HS-5 (cell line): ENCODE results near the gene TATDN2.
"Not testable (repeated sequence)": the region's sequence is repeated elsewhere in the genome, so short reads cannot be mapped to it uniquely, and the experiment has no call there.

Source experiments
- DNase-seq: peaks from one replicate; pipeline ENCODE4 v3.0.0-alpha.2; 2012; ENCODE audit warnings: low read depth

The TATDN2 gene

GRCh38 chr3:10238345-10239183 is 9.7 kb upstream of the TATDN2 start:
- DNase-seq: no peak

DNA sequence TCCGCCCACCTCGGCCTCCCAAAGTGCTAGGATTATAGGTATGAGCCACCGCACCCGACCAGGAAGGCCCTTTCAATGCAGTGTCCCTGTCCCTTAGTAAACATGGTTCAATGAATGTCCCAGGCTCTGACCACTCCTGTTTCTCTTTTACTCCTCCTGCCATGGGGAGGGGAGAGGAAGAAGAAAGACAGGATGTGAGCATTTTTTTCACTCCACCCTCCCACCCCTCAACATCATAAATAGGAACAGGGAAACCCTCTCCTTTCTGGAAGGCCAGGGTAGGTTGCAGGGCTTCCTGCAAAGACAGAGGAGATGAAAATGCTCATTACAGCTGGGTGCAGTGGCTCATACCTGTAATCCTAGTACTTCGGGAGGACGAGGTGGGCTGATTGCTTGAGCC is 7.5 kb upstream of the TATDN2 start:
- DNase-seq: no peak

DNA sequence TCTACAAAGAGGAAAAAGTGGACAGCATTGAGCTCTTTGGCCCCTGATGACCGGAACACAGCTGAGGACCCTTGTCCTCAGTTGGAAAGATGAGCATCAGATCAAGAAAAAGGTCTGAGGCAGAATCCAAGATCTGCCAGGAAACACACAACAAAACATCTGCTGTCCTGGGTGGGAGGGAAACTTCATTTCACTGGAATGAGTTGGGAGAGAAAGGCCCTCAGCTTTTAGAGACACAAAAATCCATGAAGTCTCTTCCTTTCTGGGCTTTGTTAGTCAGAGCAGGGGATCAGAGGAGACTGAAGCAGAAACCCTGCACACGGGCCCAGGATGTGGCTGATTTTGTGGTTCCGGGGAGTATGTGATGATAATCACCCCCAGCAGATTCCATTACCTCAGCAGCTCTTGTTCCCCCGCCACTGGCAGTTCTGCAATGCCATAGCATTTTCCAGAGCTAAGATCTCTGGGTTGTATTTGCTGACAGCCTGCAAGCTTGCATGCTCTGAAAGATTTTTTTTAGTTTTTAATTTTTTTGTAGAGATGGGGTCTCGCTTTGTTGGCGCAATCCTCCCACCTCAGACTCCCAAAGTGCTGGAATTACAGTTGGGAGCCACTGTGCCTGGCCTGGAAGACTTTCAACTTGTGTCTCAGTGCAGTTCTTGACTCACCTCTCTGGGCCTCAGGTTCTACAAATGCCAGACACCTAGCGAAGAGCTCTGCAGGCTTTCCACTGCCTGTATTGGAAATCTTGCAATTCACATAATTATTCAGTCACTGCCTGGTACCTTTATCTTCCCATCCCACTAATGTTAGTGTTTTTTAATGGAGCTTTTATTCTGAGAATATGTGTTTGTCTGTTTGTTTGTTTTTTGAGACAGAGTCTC is 5.8 kb upstream of the TATDN2 start:
- no peak for DNase-seq

GRCh38 chr3:10244009-10244408 is 4.2 kb upstream of the TATDN2 start:
- DNase-seq: no peak

GRCh38 chr3:10245081-10245712 is 3.1 kb upstream of the TATDN2 start:
- DNase-seq: no peak

DNA sequence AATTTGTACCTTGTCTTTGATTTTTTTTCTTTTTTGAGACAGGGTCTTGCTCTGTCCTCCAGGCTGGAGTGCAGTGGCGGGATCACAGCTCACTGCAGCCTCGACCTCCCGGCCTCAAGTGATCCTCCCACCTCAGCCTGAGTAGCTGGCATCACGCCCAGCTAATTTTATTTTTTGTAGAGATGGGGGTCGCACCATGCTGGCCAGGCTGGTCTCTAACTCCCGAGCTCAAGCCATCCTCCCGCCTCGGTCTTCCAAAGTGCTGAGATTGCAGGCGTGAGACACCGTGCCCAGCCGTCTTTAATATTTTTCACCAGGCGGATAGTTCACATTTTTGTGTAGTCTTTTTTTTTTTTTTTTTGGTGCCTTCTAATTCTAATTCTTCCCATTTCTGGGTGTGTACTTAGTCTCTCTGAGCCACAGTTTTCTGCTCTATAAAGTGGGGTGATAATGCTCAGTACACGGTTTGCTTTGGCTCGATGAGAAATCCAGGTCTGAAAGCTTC is 528 bp upstream of the TATDN2 start:
- no peak for DNase-seq

GRCh38 chr3:10248984-10249748 is 907 bp downstream of the TATDN2 start:
- no peak for DNase-seq

- DNase-seq: no peak
These were observed 1.6 kb downstream of the TATDN2 start for GRCh38 chr3:10249833-10250232.

DNA sequence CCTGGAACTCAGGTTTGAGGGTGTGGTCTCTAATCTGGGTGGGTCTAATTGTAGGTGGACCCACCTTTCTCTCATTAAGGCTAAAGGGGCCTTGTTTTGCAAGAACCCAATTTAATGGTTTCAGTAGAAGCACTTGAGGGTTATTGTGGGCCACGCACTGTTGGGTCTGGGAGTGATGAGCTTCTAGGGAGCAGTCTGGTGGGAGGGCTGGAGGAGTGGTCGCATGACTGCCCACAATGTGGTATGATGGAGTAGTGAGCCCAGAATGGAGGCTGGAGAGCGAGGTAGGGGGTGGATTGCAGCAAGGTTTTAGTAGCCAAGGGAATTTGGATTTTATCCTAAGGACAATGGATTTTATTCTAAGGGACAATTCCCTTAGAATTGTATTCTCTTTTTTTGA is 2.7 kb downstream of the TATDN2 start:
- no peak for DNase-seq

DNA sequence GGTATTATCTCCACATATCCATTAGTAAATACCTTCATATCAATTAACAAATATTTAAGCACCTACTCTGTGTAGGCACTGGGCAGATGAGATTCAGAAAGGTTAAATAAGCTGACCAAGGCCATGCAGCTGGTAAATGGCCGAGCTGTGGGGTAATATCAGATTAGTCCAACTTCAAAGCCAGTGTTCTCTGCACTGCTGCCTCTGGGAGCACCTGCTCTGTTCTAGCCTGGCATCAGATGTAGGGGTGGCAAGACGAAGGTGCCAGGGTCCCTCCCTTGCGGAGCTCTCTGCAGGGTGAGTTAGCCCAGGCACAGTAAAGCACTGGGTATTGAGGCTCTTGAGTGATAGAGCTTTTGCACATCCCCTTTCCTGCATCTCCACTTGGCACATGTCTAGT is 5.5 kb downstream of the TATDN2 start:
- DNase-seq: no peak

DNA sequence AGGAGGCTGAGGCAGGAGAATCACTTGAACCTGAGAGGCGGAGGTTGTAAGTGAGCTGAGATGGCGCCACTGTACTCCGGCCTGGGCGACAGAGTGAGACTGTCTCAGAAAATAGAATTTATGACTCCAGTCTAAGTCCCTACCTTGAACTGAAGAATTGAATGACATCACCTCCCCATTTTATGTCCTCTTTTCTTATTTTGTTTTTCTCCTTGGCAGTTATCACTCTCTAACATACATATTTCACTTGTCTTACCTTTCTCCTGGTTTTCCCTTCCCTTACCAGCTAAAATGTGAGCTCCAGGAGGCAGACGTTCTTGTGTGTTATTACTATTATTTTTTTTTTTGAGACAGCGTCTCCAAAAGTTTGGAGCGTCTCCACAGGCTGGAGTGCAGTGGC is 7.6 kb downstream of the TATDN2 start:
- no peak for DNase-seq

DNA sequence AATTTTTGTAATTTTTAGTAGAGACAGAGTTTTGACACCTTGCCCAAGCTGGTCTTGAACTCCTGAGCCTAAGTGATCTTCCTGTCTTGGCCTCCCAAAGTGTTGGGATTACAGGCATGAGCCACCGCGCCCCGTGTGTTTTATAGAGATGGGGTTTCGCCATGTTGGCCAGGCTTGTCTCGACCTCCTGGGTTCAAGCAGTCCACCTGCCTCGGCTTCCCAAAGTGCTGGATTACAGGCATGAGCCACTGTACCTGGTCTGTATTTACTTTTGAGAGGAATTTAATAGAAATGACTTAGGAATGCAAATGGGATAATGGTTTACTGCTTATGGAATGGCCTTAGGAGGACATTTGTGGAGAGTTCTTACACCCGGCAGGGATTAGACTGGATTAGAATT is 10.8 kb downstream of the TATDN2 start:
- DNase-seq: no peak

DNA sequence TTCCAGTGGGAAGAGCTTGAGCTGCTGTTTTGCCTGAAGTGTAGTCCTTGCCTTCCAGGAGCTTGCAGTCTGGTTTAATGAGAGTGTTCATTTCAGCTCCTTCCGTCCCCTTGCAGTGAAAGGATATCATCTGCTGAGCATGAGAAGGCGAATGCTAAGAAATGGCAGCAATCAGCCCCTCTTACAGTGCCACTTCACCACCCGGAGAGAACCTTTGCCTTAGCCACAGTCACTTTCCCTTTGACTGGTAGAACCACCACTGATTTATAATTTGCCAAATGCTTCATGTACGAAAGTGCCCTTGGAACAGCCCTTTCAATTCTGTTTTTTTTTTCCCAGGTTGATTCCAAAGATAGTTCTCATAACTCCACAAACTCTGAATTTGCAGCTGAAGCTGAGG is 11.5 kb downstream of the TATDN2 start:
- DNase-seq: no peak

- no peak for DNase-seq
These were observed 12.0 kb downstream of the TATDN2 start for GRCh38 chr3:10260211-10260701.

GRCh38 chr3:10262027-10262426 is 13.8 kb downstream of the TATDN2 start:
- no peak for DNase-seq

DNA sequence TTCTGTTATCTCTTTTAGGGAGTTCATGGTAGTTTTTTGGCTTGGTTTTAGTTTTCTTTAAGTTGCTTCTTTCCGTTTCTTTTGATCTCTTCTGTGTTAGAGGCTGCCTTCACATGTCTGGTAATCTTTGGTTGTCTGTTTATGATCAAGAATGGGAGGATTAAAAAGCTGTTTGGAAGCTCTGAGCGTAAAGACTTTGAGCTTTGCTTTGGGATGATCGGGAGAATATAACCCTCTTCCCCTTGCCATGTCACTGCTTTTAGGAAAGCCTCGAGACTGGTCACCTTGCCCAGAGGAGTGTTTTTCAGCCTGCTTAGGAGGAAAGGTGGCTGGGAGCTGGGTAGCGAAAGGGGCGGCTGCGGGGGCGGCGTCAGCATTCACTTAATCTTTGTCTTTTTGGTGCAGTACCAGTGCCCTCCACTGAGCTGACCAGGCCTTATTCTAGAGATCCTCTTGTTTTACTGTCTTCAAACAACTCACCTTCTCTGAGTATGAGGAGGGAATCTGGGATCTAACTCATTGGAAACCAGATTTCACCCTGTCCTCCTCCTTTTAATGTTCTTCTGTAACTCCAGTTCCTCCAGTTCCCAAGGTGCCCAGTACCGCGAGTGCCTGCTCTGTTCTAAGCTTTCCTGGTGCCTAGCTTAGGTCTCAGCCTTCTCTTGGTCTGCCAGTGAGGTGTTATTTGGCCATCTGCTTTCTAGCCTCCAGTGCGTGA is 15.5 kb downstream of the TATDN2 start:
- DNase-seq: no peak

GRCh38 chr3:10265833-10266232 is 17.6 kb downstream of the TATDN2 start:
- DNase-seq: no peak

GRCh38 chr3:10266936-10267335 is 18.7 kb downstream of the TATDN2 start:
- DNase-seq: not testable (repeated sequence)

GRCh38 chr3:10268116-10268515 is 19.9 kb downstream of the TATDN2 start:
- DNase-seq: no peak

DNA sequence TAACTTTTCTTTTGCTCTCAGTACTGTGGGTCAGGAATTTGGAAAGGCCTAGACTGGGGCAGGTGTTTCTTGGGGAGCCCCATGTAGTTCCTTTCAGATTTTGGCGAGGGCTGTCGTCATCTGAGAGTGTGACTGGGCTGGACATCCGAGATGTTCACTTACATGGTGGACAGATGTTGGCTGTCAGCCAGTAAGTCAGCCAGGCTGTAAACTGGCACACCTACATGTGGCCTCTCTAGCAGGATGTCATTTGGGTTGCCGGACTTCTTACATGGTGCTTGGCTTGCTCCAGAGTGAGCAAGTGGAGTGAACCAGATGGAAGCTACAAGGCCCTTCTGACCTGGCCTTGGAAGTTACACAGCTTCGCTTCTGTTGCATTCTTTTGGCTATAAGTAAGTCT is 20.7 kb downstream of the TATDN2 start:
- no peak for DNase-seq

DNA sequence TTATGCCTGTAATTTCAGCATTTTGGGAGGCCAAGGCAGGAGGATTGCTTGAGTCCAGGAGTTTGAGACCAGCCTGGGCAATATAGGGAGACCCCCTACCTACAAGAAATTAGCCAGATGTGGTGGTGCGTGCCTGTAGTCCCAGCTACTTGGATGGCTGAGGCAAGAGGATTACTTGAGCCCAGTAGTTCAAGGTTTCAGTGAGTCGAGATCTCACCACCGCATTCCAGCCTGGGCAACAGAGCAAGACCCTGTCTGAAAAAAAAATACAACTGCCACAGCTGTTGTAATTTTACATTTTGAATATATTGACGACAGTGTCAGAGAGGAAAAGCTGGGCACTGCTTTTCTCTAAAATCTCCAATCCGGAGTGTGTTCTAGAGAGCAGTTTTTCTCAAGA is 21.2 kb downstream of the TATDN2 start:
- DNase-seq: no peak
